SK-N-SH (cell line): Measurements from ENCODE around the gene TCF7L2. TPM values are rescaled to one million over a fixed set of nuclear protein-coding genes. Genes with fewer than 3 reads are reported as not detected.

ENCODE experiments used
- CTCF ChIA-PET: fragments of 300-600, 350-600 bp; formaldehyde crosslinking; extraction: SDS; loops from one replicate; lab custom pipeline; 2021; lab: Yijun Ruan, JAX
- POLR2A ChIA-PET: fragments of 350-600 bp; sonication (Branson Sonifier 250); formaldehyde crosslinking; extraction: SDS; loops from one replicate; lab custom pipeline; 2020; ENCODE audit warnings: antibody characterized with exemption, inconsistent platforms; lab: Yijun Ruan, JAX
- DNase-seq: peaks from one replicate; pipeline ENCODE4 v3.0.0; 2012
- H2AFZ ChIP-seq: fragments of 200-600 bp; sonication (generic); 2 replicates; pipeline ENCODE4 v1.8.1; 2016; ENCODE audit warnings: antibody characterized with exemption, mild to moderate bottlenecking, low read depth
- H3F3A ChIP-seq: fragments of 200-600 bp; sonication (generic); replicated peaks from 2 replicates; pipeline ENCODE3; 2016; ENCODE audit warnings: antibody characterized with exemption, mild to moderate bottlenecking; ENCODE audit not compliant: insufficient read depth
- H3K27ac ChIP-seq, 2 experiments: fragments of 200-500 bp in 1 of 2; fragments of 200-600 bp in 1 of 2; sonication (Bioruptor generic) in 1 of 2; sonication (generic), shearing (Covaris generic) in 1 of 2; 2 replicates each; pipeline versions ENCODE4 v1.5.1 to v1.6.1; 2014 to 2016; ENCODE audit warnings: low read depth in 2 of 2, inconsistent platforms in 1 of 2, low read length in 1 of 2, mild to moderate bottlenecking in 1 of 2, mixed read lengths in 1 of 2
- H3K27me3 ChIP-seq: fragments of 200-600 bp; sonication (generic), shearing (Covaris generic); 2 replicates; pipeline ENCODE4 v1.6.1; 2016; ENCODE audit warnings: mixed run types; ENCODE audit not compliant: insufficient read depth
- H3K36me3 ChIP-seq, 2 experiments: fragments of 200-500 bp in 1 of 2; fragments of 200-600 bp in 1 of 2; sonication (Bioruptor generic) in 1 of 2; sonication (generic) in 1 of 2; replicated peaks in 1 of 2; 2 replicates each; pipeline versions ENCODE3 to v1.5.1; 2014 to 2016; ENCODE audit warnings: low read length in 1 of 2, mild to moderate bottlenecking in 1 of 2; ENCODE audit not compliant: insufficient read depth in 2 of 2, control insufficient read depth in 1 of 2
- H3K4me1 ChIP-seq, 2 experiments: fragments of 200-500 bp in 1 of 2; fragments of 200-600 bp in 1 of 2; sonication (Bioruptor generic) in 1 of 2; sonication (generic), shearing (Covaris generic) in 1 of 2; 2 replicates each; pipeline versions ENCODE4 v1.5.1 to v1.6.1; 2014 to 2016; ENCODE audit warnings: low read depth in 1 of 2, low read length in 1 of 2, mixed run types in 1 of 2; ENCODE audit not compliant: insufficient read depth in 2 of 2, control insufficient read depth in 1 of 2
- H3K4me2 ChIP-seq: fragments of 200-600 bp; sonication (generic), shearing (Covaris generic); 2 replicates; pipeline ENCODE4 v1.6.1; 2017; ENCODE audit warnings: mixed run types
- H3K4me3 ChIP-seq, 2 experiments: fragments of 200-500 bp in 1 of 2; fragments of 200-600 bp in 1 of 2; sonication (Bioruptor generic) in 1 of 2; sonication (generic), shearing (Covaris generic) in 1 of 2; 2 replicates each; pipeline versions ENCODE4 v1.5.1 to v1.8.1; 2014 to 2016; ENCODE audit warnings: low read depth in 2 of 2, inconsistent platforms in 1 of 2, low read length in 1 of 2, mild to moderate bottlenecking in 1 of 2, mixed read lengths in 1 of 2, moderate library complexity in 1 of 2
- H3K79me2 ChIP-seq: fragments of 200-600 bp; sonication (generic); 2 replicates; pipeline ENCODE4 v1.8.1; 2017; ENCODE audit warnings: mild to moderate bottlenecking; ENCODE audit not compliant: insufficient read depth
- H3K9ac ChIP-seq: fragments of 200-600 bp; sonication (generic); 2 replicates; pipeline ENCODE4 v1.6.1; 2017; ENCODE audit warnings: mixed run types
- H3K9me2 ChIP-seq: fragments of 200-600 bp; sonication (generic); 2 replicates; pipeline ENCODE4 v1.6.1; 2017; ENCODE audit warnings: mixed run types
- H3K9me3 ChIP-seq: fragments of 200-600 bp; sonication (generic); 2 replicates; pipeline ENCODE4 v1.6.1; 2017; ENCODE audit warnings: mixed run types, mild to moderate bottlenecking, moderate library complexity
- H4K20me1 ChIP-seq: fragments of 200-600 bp; sonication (generic); 2 replicates; pipeline ENCODE4 v1.6.1; 2017; ENCODE audit warnings: mild to moderate bottlenecking, mixed run types; ENCODE audit not compliant: insufficient read depth
- CHD2 ChIP-seq: fragments of 150-350 bp; IDR thresholded peaks from 2 replicates; pipeline ENCODE4 v1.6.1; 2018; ENCODE audit warnings: low read length; ENCODE audit not compliant: partially characterized antibody
- ELF1 ChIP-seq: IDR thresholded peaks from 2 replicates; pipeline ENCODE4 v1.4.0; 2012
- FOSL2 ChIP-seq: IDR thresholded peaks from 2 replicates; pipeline ENCODE4 v1.4.0; 2012; ENCODE audit warnings: low read depth, mild to moderate bottlenecking, moderate library complexity, borderline replicate concordance
- FOXJ3 ChIP-seq: sonication (generic); formaldehyde crosslinking; IDR thresholded peaks from 2 replicates; pipeline ENCODE4 v1.5.1; 2020; ENCODE audit warnings: mild to moderate bottlenecking, missing genetic modification reagents
- GABPA ChIP-seq: IDR thresholded peaks from 2 replicates; pipeline ENCODE4 v1.4.0; 2012; ENCODE audit warnings: low read depth, mild to moderate bottlenecking
- JUND ChIP-seq: IDR thresholded peaks from 2 replicates; pipeline ENCODE4 v1.4.0; 2012
- MEF2A ChIP-seq: IDR thresholded peaks from 2 replicates; pipeline ENCODE4 v1.4.0; 2012; ENCODE audit warnings: low read depth, borderline replicate concordance
- MXI1 ChIP-seq: IDR thresholded peaks from 2 replicates; pipeline ENCODE4 v1.6.1; 2012; ENCODE audit warnings: mild to moderate bottlenecking, low read depth, low read length, improper control_type of control experiment
- NRF1 ChIP-seq: IDR thresholded peaks from 2 replicates; pipeline ENCODE4 v1.6.1; 2012; ENCODE audit warnings: low read depth, mild to moderate bottlenecking, low read length
- RCOR1 ChIP-seq: fragments of 150-350 bp; IDR thresholded peaks from 2 replicates; pipeline ENCODE4 v1.6.1; 2017; ENCODE audit warnings: antibody characterized with exemption, low read length
- RFX5 ChIP-seq: IDR thresholded peaks from 2 replicates; pipeline ENCODE4 v1.6.1; 2012; ENCODE audit warnings: mild to moderate bottlenecking, improper control_type of control experiment, low read length
- SIN3A ChIP-seq: IDR thresholded peaks from 2 replicates; pipeline ENCODE4 v1.6.1; 2012; ENCODE audit warnings: low read depth, mild to moderate bottlenecking, low read length, moderate library complexity, borderline replicate concordance
- TEAD4 ChIP-seq: IDR thresholded peaks from 2 replicates; pipeline ENCODE4 v1.4.0; 2012; ENCODE audit warnings: mild to moderate bottlenecking, borderline replicate concordance; ENCODE audit not compliant: insufficient read depth
- USF2 ChIP-seq: fragments of 150-350 bp; IDR thresholded peaks from 2 replicates; pipeline ENCODE4 v1.6.1; 2017; ENCODE audit warnings: antibody characterized with exemption, low read length, low read depth, borderline replicate concordance
- YY1 ChIP-seq: IDR thresholded peaks from 2 replicates; pipeline ENCODE4 v1.4.0; 2012; ENCODE audit warnings: low read depth, mild to moderate bottlenecking
- ZBTB33 ChIP-seq: IDR thresholded peaks from 2 replicates; pipeline ENCODE4 v1.4.0; 2012; ENCODE audit warnings: low read depth, borderline replicate concordance
- WGBS: methylation state at CpG from one replicate; pipeline ENCODE4 v1.1.6; 2017; ENCODE audit warnings: low lambda C conversion rate; 5-methylcytosine and 5-hydroxymethylcytosine counted together
- polyA plus RNA-seq, 3 experiments: library from polyadenylated mRNA; depleted of rRNA; stranded (reverse); fragments of >200 nt; gene quantifications; 2 replicates each; pipeline ENCODE4 v1.2.3, GENCODE V29; 2012
- TF ChIP-seq, protein P1 (sequence below): IDR thresholded peaks from 2 replicates; pipeline ENCODE4; 2012

The TCF7L2 gene
- polyA plus RNA-seq, 1 of the 3 experiments (the other 2 are of a cell fraction): 10.2 TPM

GRCh38 chr10:113168584-113168983 is 218.5 kb downstream of the TCF7L2 start (continued):
- no peak for TF ChIP-seq NRF1
- TF ChIP-seq JUND: no peak
- no peak for TF ChIP-seq USF2
- no peak for TF ChIP-seq MXI1

DNA sequence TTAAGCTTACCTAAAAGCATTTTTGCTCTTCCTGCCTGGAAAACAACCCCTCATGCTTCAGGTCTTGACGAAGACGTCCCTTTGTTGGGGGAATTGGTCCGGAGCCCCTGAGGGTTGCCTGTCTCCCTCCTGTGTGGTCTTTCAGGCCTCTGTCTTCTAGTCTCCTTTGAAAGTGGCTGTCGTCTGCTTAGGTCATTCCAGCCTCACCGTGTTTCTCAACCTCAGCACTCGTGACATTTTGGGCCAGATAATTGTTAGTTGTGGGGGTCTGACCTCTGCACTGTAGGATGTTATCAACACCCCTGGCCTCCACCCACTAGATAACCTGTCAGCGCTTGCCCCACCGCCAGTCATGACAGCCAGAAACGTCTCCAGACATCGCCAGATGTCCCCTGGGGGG is 219.1 kb downstream of the TCF7L2 start:
- Histone ChIP-seq H3F3A (no peaks in the 10 kb centered on the region), H3K4me2 (no peak overlapping the region), H3K9me2 (no peaks in the 10 kb centered on the region), H3K27ac (no peak overlapping the region), H3K79me2 (no peaks in the 10 kb centered on the region), H3K36me3 (peaks cover 7 to 12% of the 10 kb centered on the region in 2 experiments), H2AFZ (no peak overlapping the region), H3K27me3 (no peaks in the 10 kb centered on the region), H4K20me1 (no peaks in the 10 kb centered on the region), H3K4me3 (no peak overlapping the region), H3K4me1 (peaks cover 0 to 23% of the 10 kb centered on the region in 2 experiments; a peak in 2 of 4 replicates), H3K9ac (no peak overlapping the region), H3K9me3 (no peaks in the 10 kb centered on the region)
- WGBS: 96% methylated on average over 8 of the region's 10 CpGs
- no peak for DNase-seq
- TF ChIP-seq SIN3A (no peak), RCOR1 (no peak), FOXJ3 (CRISPR knock-in tag) (no peak), YY1 (no peak), MXI1 (no peak)
- ChIA-PET POLR2A (no interaction called here), CTCF (no interaction called here)

- TF ChIP-seq MEF2A (no peak), JUND (no peak), CHD2 (no peak), FOSL2 (no peak), RFX5 (no peak), FOXJ3 (CRISPR knock-in tag) (no peak), MXI1 (no peak), ELF1 (no peak), ZBTB33 (no peak), NRF1 (no peak), TEAD4 (no peak), GABPA (no peak)
- TF ChIP-seq, protein P1, sequence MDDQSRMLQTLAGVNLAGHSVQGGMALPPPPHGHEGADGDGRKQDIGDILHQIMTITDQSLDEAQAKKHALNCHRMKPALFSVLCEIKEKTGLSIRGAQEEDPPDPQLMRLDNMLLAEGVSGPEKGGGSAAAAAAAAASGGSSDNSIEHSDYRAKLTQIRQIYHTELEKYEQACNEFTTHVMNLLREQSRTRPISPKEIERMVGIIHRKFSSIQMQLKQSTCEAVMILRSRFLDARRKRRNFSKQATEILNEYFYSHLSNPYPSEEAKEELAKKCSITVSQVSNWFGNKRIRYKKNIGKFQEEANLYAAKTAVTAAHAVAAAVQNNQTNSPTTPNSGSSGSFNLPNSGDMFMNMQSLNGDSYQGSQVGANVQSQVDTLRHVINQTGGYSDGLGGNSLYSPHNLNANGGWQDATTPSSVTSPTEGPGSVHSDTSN: no peak
- TF ChIP-seq, all 33 proteins: peak for 0
- POLR2A ChIA-PET: no interaction called here
- Histone ChIP-seq H2AFZ (no peak overlapping the region), H3K4me3 (no peak overlapping the region), H3K27ac (no peak overlapping the region), H3K9me2 (no peaks in the 10 kb centered on the region), H3K4me2 (no peak overlapping the region), H4K20me1 (no peaks in the 10 kb centered on the region), H3K27me3 (no peaks in the 10 kb centered on the region), H3F3A (no peaks in the 10 kb centered on the region), H3K9me3 (no peaks in the 10 kb centered on the region), H3K36me3 (peaks cover 7 to 12% of the 10 kb centered on the region in 2 experiments), H3K4me1 (peaks cover 0 to 23% of the 10 kb centered on the region in 2 experiments; a peak in 2 of 4 replicates), H3K9ac (no peak overlapping the region), H3K79me2 (no peaks in the 10 kb centered on the region)
- no peak for DNase-seq
- 95% methylated on average over 14 of the region's 14 CpGs for WGBS
- CTCF ChIA-PET: no interaction called here
These were observed 219.9 kb downstream of the TCF7L2 start for GRCh38 chr10:113169853-113170460.
